ENCODE measurements around the gene SULT6B1.

Gene SULT6B1

GRCh38 chr2:37146062-37146461, 42.4 kb downstream of the SULT6B1 start:
- DNase-seq = no peak

GRCh38 chr2:37143974-37144373, 44.5 kb downstream of the SULT6B1 start:
- DNase-seq = no peak

GRCh38 chr2:37142546-37142945, 45.9 kb downstream of the SULT6B1 start:
- no peak for DNase-seq

GRCh38 chr2:37132914-37133313, 55.6 kb downstream of the SULT6B1 start:
- no peak for DNase-seq

GRCh38 chr2:37125416-37125815, 63.1 kb downstream of the SULT6B1 start:
- DNase-seq = no peak

GRCh38 chr2:37119157-37119556, 69.3 kb downstream of the SULT6B1 start:
- DNase-seq = no peak

Data from activated naive CD4-positive, alpha-beta T cell treated with Interleukin-2 at 50 U/mL for 16 hours (primary cell).